Left ventricle myocardium inferior (tissue), 1 donor: ENCODE measurements around the gene F2. TPM values are rescaled to one million over a fixed set of nuclear protein-coding genes. Genes with fewer than 3 reads are reported as not detected.

Experiments used
- DNase-seq: peaks from one replicate; pipeline ENCODE4 v3.0.0-alpha.2; 2020
- H3K27ac ChIP-seq: fragments of 200-600 bp; replicated peaks from 2 replicates; pipeline ENCODE4 v1.8.0; 2021
- H3K27me3 ChIP-seq: fragments of 200-600 bp; 2 replicates; pipeline ENCODE4 v1.8.0; 2021; ENCODE audit warnings: low read depth
- H3K36me3 ChIP-seq: fragments of 200-600 bp; 2 replicates; pipeline ENCODE4 v1.8.0; 2021
- H3K4me1 ChIP-seq: fragments of 200-600 bp; 2 replicates; pipeline ENCODE4 v1.8.0; 2021
- H3K4me3 ChIP-seq: fragments of 200-600 bp; 2 replicates; pipeline ENCODE4 v1.8.0; 2021; ENCODE audit warnings: mild to moderate bottlenecking, moderate library complexity
- H3K9me3 ChIP-seq: fragments of 200-600 bp; replicated peaks from 2 replicates; pipeline ENCODE4 v1.8.0; 2021
- CTCF ChIP-seq: fragments of 200-600 bp; IDR thresholded peaks from 2 replicates; pipeline ENCODE4 v1.8.0; 2021; ENCODE audit warnings: antibody characterized with exemption, mild to moderate bottlenecking, borderline replicate concordance
- intact Hi-C: fragments of 100-400 bp; cut with micrococcal nuclease; formaldehyde crosslinking; loops from one replicate; pipeline ENCODE4 v1.11.0; 2022
- total RNA-seq: library from RNA; stranded (reverse); fragmentation: NEBNext Ultra II Directional; extraction: Animal tissue kit (Norgen Biotek cat#: 25700); gene quantifications from one replicate; pipeline ENCODE4 v1.2.1, GENCODE V29; 2021
- donor health status: DM: no; HTN: yes; CAD: no; lungs with severe emphysema.

The F2 gene
- total RNA-seq, 1 donor from 2014 or later = not detected

GRCh38 chr11:46722566-46723358 lies 3.7 kb downstream of the F2 start:
- DNase-seq = no peak

GRCh38 chr11:46723359-46723680 lies 4.3 kb downstream of the F2 start:
- no peaks in the 10 kb centered on the region for H3K27me3 ChIP-seq
- DNase-seq = no peak
- H3K4me3 ChIP-seq = no peak overlapping the region
- no peak for TF ChIP-seq CTCF
- H3K9me3 ChIP-seq = no peaks in the 10 kb centered on the region
- no peak overlapping the region for H3K27ac ChIP-seq
- no peaks in the 10 kb centered on the region for H3K36me3 ChIP-seq
- H3K4me1 ChIP-seq = no peaks in the 10 kb centered on the region
- intact Hi-C loops = no loop called here

More at GRCh38 chr11:46722566-46723358, 3.7 kb downstream of the F2 start:
- no peak for TF ChIP-seq CTCF
- intact Hi-C loops = no loop called here
- Histone ChIP-seq H3K4me1 (no peaks in the 10 kb centered on the region), H3K4me3 (no peak overlapping the region), H3K27me3 (no peaks in the 10 kb centered on the region), H3K9me3 (no peaks in the 10 kb centered on the region), H3K27ac (no peak overlapping the region), H3K36me3 (no peaks in the 10 kb centered on the region)

- Histone ChIP-seq H3K36me3 (no peaks in the 10 kb centered on the region), H3K9me3 (no peaks in the 10 kb centered on the region), H3K27me3 (no peaks in the 10 kb centered on the region), H3K4me1 (no peaks in the 10 kb centered on the region), H3K4me3 (no peak overlapping the region), H3K27ac (no peak overlapping the region)
- no peak for DNase-seq
- no peak for TF ChIP-seq CTCF
- intact Hi-C loops = no loop called here
Observed at GRCh38 chr11:46724088-46724487, 5.1 kb downstream of the F2 start.

GRCh38 chr11:46725338-46726205 lies 6.6 kb downstream of the F2 start:
- no peaks in the 10 kb centered on the region for H3K4me1 ChIP-seq
- intact Hi-C loops = no loop called here
- H3K9me3 ChIP-seq = no peaks in the 10 kb centered on the region
- no peak overlapping the region for H3K4me3 ChIP-seq
- no peak overlapping the region for H3K27ac ChIP-seq
- H3K36me3 ChIP-seq = no peaks in the 10 kb centered on the region
- no peaks in the 10 kb centered on the region for H3K27me3 ChIP-seq
- no peak for TF ChIP-seq CTCF
- DNase-seq = no peak

GRCh38 chr11:46726206-46726862 lies 7.3 kb downstream of the F2 start:
- no peaks in the 10 kb centered on the region for H3K9me3 ChIP-seq
- no peak for TF ChIP-seq CTCF
- no peak overlapping the region for H3K4me3 ChIP-seq
- no peaks in the 10 kb centered on the region for H3K4me1 ChIP-seq
- no peak overlapping the region for H3K27ac ChIP-seq
- intact Hi-C loops = no loop called here
- no peaks in the 10 kb centered on the region for H3K36me3 ChIP-seq
- H3K27me3 ChIP-seq = no peaks in the 10 kb centered on the region
- DNase-seq = no peak
